ENCODE results near the gene MMP19. TPM values are rescaled to one million over a fixed set of nuclear protein-coding genes. Genes with fewer than 3 reads are reported as not detected.
A peak's percentile ranks its signal among the peaks of the same experiment; 100 is the strongest.

The MMP19 gene
- total and polyA plus RNA-seq, 10 donors = 7.9 to 100 (median 55.8) TPM

GRCh38 chr12:55850893-55851292 is 8.2 kb upstream of the MMP19 start:
- Histone ChIP-seq H3K36me3 (no peaks in the 10 kb centered on the region), H3K4me1 (peaks cover 0 to 38% (median 11%) of the 10 kb centered on the region in 6 donors), H3K4me3 (no peak overlapping the region), H3K27me3 (replicated peaks in 1 of 7) (peaks cover 0 to 4% (median 0%) of the 10 kb centered on the region in 7 donors), H3K9me3 (no peaks in the 10 kb centered on the region), H3K27ac (peak overlapping the region in 3 of 8 donors; percentile 90 to 91 (median 90))
- TF ChIP-seq POLR2AphosphoS5 (IDR thresholded peaks at IDR 0.05) = no peak
- TF ChIP-seq POLR2A (IDR thresholded peaks at IDR 0.05) = no peak
- TF ChIP-seq CTCF (IDR thresholded peaks at IDR 0.05 in 8 of 11, conservative IDR thresholded peaks at IDR 0.05 in 3 of 11) = no peak
- intact Hi-C loops (cut with DNase I; ENCODE audit: low total_unique reads) = no loop called here
- WGBS, 5 donors = 82 to 93% (median 88%) methylated on average over 3 of the region's 3 CpGs
- no peak for DNase-seq

GRCh38 chr12:55850401-55850800 is 7.7 kb upstream of the MMP19 start:
- no peak for TF ChIP-seq CTCF (IDR thresholded peaks at IDR 0.05 in 8 of 11, conservative IDR thresholded peaks at IDR 0.05 in 3 of 11)
- TF ChIP-seq POLR2AphosphoS5 (IDR thresholded peaks at IDR 0.05) = no peak
- no peak for TF ChIP-seq POLR2A (IDR thresholded peaks at IDR 0.05)
- WGBS, 5 donors = 43 to 71% (median 45%) methylated on average over 1 of the region's 1 CpG
- peak overlapping the region in 4 of 8 donors; percentile 86 to 91 (median 90) for H3K27ac ChIP-seq
- H3K9me3 ChIP-seq = no peaks in the 10 kb centered on the region
- no peak overlapping the region for H3K4me3 ChIP-seq
- peaks cover 0 to 4% (median 0%) of the 10 kb centered on the region in 7 donors for H3K27me3 ChIP-seq (replicated peaks in 1 of 7)
- no peaks in the 10 kb centered on the region for H3K36me3 ChIP-seq
- no peak for DNase-seq
- intact Hi-C loops (cut with DNase I; ENCODE audit: low total_unique reads) = no loop called here
- peaks cover 0 to 40% (median 11%) of the 10 kb centered on the region in 6 donors for H3K4me1 ChIP-seq

GRCh38 chr12:55849616-55850343 is 7.0 kb upstream of the MMP19 start:
- Histone ChIP-seq H3K27ac (peak overlapping the region in 5 of 8 donors; percentile 86 to 91 (median 90)), H3K27me3 (replicated peaks in 1 of 7) (peaks cover 0 to 4% (median 0%) of the 10 kb centered on the region in 7 donors), H3K36me3 (no peaks in the 10 kb centered on the region), H3K9me3 (no peaks in the 10 kb centered on the region), H3K4me3 (no peak overlapping the region), H3K4me1 (peaks cover 0 to 40% (median 11%) of the 10 kb centered on the region in 6 donors)
- no peak for DNase-seq
- 74 to 93% (median 89%) methylated on average over 7 of the region's 7 CpGs for WGBS, 5 donors
- TF ChIP-seq POLR2AphosphoS5 (IDR thresholded peaks at IDR 0.05) (no peak), CTCF (IDR thresholded peaks at IDR 0.05 in 8 of 11, conservative IDR thresholded peaks at IDR 0.05 in 3 of 11) (no peak), POLR2A (IDR thresholded peaks at IDR 0.05) (no peak)
- intact Hi-C loops (cut with DNase I; ENCODE audit: low total_unique reads) = no loop called here

- Histone ChIP-seq H3K36me3 (no peaks in the 10 kb centered on the region), H3K27ac (peak overlapping the region; percentile 68 to 91 (median 86)), H3K9me3 (no peaks in the 10 kb centered on the region), H3K27me3 (replicated peaks in 1 of 7) (peaks cover 0 to 4% (median 0%) of the 10 kb centered on the region in 7 donors), H3K4me1 (peaks cover 0 to 40% (median 11%) of the 10 kb centered on the region in 6 donors), H3K4me3 (peak overlapping the region in 1 of 8 donors; percentile 11)
- TF ChIP-seq POLR2AphosphoS5 (IDR thresholded peaks at IDR 0.05) (peak; percentile 39 to 90 (median 79)), POLR2A (IDR thresholded peaks at IDR 0.05) (peak in 1 of 3 donors; percentile 12), CTCF (IDR thresholded peaks at IDR 0.05 in 8 of 11, conservative IDR thresholded peaks at IDR 0.05 in 3 of 11) (no peak)
- intact Hi-C loops (cut with DNase I; ENCODE audit: low total_unique reads) = no loop called here
- WGBS, 5 donors = 35 to 40% (median 37%) methylated on average over 5 to 6 of the region's 6 CpGs
- peak; percentile 82 for DNase-seq
Measured at GRCh38 chr12:55847603-55848291, 5.0 kb upstream of the MMP19 start.

Data from spleen (tissue), 11 donors.